ENCODE data around the gene UBR2. TPM values are rescaled to one million over a fixed set of nuclear protein-coding genes. Genes with fewer than 3 reads are reported as not detected.

The UBR2 gene
- total RNA-seq (2022; extraction: Qiagen RNA extraction; ENCODE audit: low read depth): 5.6 to 8.0 TPM (median 6.5 TPM) in 5 replicates

GRCh38 chr6:42563697-42564505, at the start of gene UBR2:
Gene UBR2, plus strand, starts transcription at chr6:42564029. Its CDS starts 291 bp downstream, at chr6:42564320.

GRCh38 chr6:42722497-42722896, 158.7 kb downstream of the UBR2 start, which contains the start of gene PRPH2:
Gene PRPH2, minus strand, starts transcription at chr6:42722597. Its CDS starts 263 bp downstream, at chr6:42722334.

Other genes with a start within 250 kb of the UBR2 start
- gene TRERF1, start 112.1 kb upstream of the UBR2 start, total RNA-seq (2022; extraction: Qiagen RNA extraction; ENCODE audit: low read depth): 4.0 to 8.4 TPM (median 7.0 TPM) in 5 replicates
- gene PRPH2, start 158.6 kb downstream of the UBR2 start, total RNA-seq (2022; extraction: Qiagen RNA extraction; ENCODE audit: low read depth): 0.07 TPM in 1 of 5 replicates, not detected in the others
- gene TBCC, start 182.1 kb downstream of the UBR2 start, total RNA-seq (2022; extraction: Qiagen RNA extraction; ENCODE audit: low read depth): 15.4 to 16.7 TPM (median 16.1 TPM) in 5 replicates
- 2.2 to 3.7 TPM (median 3.6 TPM) in 5 replicates for gene BICRAL, start 218.0 kb downstream of the UBR2 start, total RNA-seq (2022; extraction: Qiagen RNA extraction; ENCODE audit: low read depth)